Effector memory CD4-positive, alpha-beta T cell (primary cell): ENCODE data around the gene SRP9.

Experiments used
- DNase-seq, 3 donors: peaks; one replicate each; pipeline ENCODE4 v3.0.0-alpha.2; 2020
- H3K27ac ChIP-seq: 2 replicates; pipeline ENCODE4 v1.7.0; 2013; ENCODE audit warnings: mild to moderate bottlenecking, low read length, moderate library complexity; ENCODE audit not compliant: insufficient read depth, poor library complexity, severe bottlenecking
- H3K27me3 ChIP-seq: replicated peaks from 2 replicates; pipeline ENCODE4 v1.7.0; 2013; ENCODE audit warnings: mild to moderate bottlenecking, low read length; ENCODE audit not compliant: insufficient read depth, control insufficient read depth, poor library complexity, severe bottlenecking
- H3K36me3 ChIP-seq: 2 replicates; pipeline ENCODE4 v1.7.0; 2013; ENCODE audit warnings: mild to moderate bottlenecking, low read length, moderate library complexity; ENCODE audit not compliant: control insufficient read depth, insufficient read depth
- H3K4me1 ChIP-seq: 2 replicates; pipeline ENCODE4 v1.7.0; 2013; ENCODE audit warnings: low read length, mild to moderate bottlenecking; ENCODE audit not compliant: control insufficient read depth, insufficient read depth, poor library complexity, severe bottlenecking
- H3K4me3 ChIP-seq: 2 replicates; pipeline ENCODE4 v1.7.0; 2013; ENCODE audit warnings: low read length, low read depth, mild to moderate bottlenecking; ENCODE audit not compliant: insufficient read depth, poor library complexity, severe bottlenecking
- H3K9me3 ChIP-seq: 2 replicates; pipeline ENCODE4 v1.7.0; 2013; ENCODE audit warnings: mild to moderate bottlenecking, low read length, moderate library complexity; ENCODE audit not compliant: control insufficient read depth

Gene SRP9

GRCh38 chr1:225838793-225839192 is 61.2 kb downstream of the SRP9 start:
- H3K27me3 ChIP-seq, result no peaks in the 10 kb centered on the region
- no peak for DNase-seq
- H3K4me3 ChIP-seq, result no peak overlapping the region
- no peaks in the 10 kb centered on the region for H3K4me1 ChIP-seq
- no peaks in the 10 kb centered on the region for H3K9me3 ChIP-seq
- H3K36me3 ChIP-seq, result no peaks in the 10 kb centered on the region
- H3K27ac ChIP-seq, result no peak overlapping the region
